ENCODE results near the gene KAT6B. TPM values are rescaled to one million over a fixed set of nuclear protein-coding genes. Genes with fewer than 3 reads are reported as not detected.

KAT6B gene
- total RNA-seq, 1 experiment from 2014 or later, result 5.2 TPM

- no peak overlapping the region for H3K4me3 ChIP-seq (ENCODE audit: insufficient read depth, low read depth, low read length)
- no peaks in the 10 kb centered on the region for H3K27me3 ChIP-seq (ENCODE audit: control insufficient read depth, insufficient read depth, low read length)
- H3K36me3 ChIP-seq (replicated peaks; ENCODE audit: control insufficient read depth, insufficient read depth, low read length), result no peaks in the 10 kb centered on the region
- DNase-seq, result no peak
Measured at GRCh38 chr10:75063461-75064230, 237.2 kb downstream of the KAT6B start.

DNA sequence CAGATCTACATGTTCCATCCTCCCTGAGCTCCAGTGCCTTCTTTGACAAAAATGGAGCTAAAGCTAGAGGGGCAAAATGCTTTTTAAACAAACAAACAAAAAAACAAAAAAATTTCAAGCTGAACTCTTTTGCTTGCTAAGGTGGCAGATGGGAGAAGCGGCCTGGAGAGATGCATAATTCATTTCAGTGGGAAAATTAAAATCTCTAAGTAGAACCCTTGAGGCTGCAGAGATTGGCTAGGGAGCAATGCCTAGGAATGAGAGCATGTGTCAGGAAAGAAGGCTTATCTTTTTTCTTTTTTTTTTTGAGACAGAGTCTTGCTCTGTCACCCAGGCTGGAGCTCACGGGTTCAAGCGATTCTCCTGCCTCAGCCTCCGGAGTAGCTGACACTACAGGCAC, 238.7 kb downstream of the KAT6B start:
- Histone ChIP-seq H3K4me3 (ENCODE audit: insufficient read depth, low read depth, low read length) (no peak overlapping the region), H3K36me3 (replicated peaks; ENCODE audit: control insufficient read depth, insufficient read depth, low read length) (no peaks in the 10 kb centered on the region), H3K27me3 (ENCODE audit: control insufficient read depth, insufficient read depth, low read length) (no peaks in the 10 kb centered on the region)
- no peak for DNase-seq

GRCh38 chr10:75066271-75066670, 239.9 kb downstream of the KAT6B start:
- no peaks in the 10 kb centered on the region for H3K36me3 ChIP-seq (replicated peaks; ENCODE audit: control insufficient read depth, insufficient read depth, low read length)
- H3K4me3 ChIP-seq (ENCODE audit: insufficient read depth, low read depth, low read length), result no peak overlapping the region
- no peak for DNase-seq
- no peaks in the 10 kb centered on the region for H3K27me3 ChIP-seq (ENCODE audit: control insufficient read depth, insufficient read depth, low read length)

GRCh38 chr10:75067272-75067671, 240.9 kb downstream of the KAT6B start:
- no peaks in the 10 kb centered on the region for H3K36me3 ChIP-seq (replicated peaks; ENCODE audit: control insufficient read depth, insufficient read depth, low read length)
- no peak for DNase-seq
- H3K27me3 ChIP-seq (ENCODE audit: control insufficient read depth, insufficient read depth, low read length), result no peaks in the 10 kb centered on the region
- H3K4me3 ChIP-seq (ENCODE audit: insufficient read depth, low read depth, low read length), result no peak overlapping the region

DNA sequence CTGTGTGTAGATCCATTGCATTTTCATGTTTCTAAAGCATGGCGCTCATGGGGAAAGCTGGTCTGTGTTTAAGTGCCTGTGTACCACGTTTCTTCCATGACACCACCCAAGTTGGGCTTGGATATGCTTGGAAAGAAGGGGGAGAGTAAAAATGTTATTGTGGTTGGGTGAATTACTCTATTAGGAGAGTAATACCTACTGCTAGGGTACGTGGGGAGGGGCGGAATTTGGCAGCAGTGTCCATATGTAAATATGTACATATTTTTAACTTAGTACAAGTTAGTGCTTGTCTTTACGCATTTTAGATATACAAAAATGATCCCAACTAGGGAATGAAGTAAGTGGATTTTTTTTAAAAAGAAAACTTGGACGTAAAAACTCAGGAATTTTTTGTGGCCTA, 242.1 kb downstream of the KAT6B start:
- no peak for DNase-seq
- Histone ChIP-seq H3K36me3 (replicated peaks; ENCODE audit: control insufficient read depth, insufficient read depth, low read length) (no peaks in the 10 kb centered on the region), H3K27me3 (ENCODE audit: control insufficient read depth, insufficient read depth, low read length) (no peaks in the 10 kb centered on the region), H3K4me3 (ENCODE audit: insufficient read depth, low read depth, low read length) (no peak overlapping the region)

DNA sequence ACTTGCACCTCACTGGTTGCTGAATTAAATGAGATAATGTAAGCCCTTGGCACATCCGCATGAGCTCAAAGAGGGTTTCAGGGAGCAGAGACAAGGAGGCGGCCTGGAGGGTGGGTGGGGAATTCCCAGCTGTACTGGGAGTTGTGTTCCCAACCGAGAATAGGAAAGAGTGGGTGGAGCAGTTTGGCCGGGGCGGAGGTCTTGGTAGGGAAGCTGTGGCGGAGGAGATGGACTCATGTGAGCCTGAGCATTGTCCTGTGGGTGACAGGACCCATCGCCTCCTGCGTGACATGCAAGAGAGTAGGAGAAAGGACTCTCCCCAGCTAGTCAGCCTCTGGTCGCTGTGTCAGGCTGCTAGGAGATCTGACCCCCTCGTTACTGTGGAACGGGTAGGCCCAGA, 244.1 kb downstream of the KAT6B start:
- peaks cover 3% of the 10 kb centered on the region; the same call in 1 of the 2 replicates for H3K27me3 ChIP-seq (ENCODE audit: control insufficient read depth, insufficient read depth, low read length)
- no peak overlapping the region for H3K4me3 ChIP-seq (ENCODE audit: insufficient read depth, low read depth, low read length)
- DNase-seq, result no peak
- H3K36me3 ChIP-seq (replicated peaks; ENCODE audit: control insufficient read depth, insufficient read depth, low read length), result no peaks in the 10 kb centered on the region

DNA sequence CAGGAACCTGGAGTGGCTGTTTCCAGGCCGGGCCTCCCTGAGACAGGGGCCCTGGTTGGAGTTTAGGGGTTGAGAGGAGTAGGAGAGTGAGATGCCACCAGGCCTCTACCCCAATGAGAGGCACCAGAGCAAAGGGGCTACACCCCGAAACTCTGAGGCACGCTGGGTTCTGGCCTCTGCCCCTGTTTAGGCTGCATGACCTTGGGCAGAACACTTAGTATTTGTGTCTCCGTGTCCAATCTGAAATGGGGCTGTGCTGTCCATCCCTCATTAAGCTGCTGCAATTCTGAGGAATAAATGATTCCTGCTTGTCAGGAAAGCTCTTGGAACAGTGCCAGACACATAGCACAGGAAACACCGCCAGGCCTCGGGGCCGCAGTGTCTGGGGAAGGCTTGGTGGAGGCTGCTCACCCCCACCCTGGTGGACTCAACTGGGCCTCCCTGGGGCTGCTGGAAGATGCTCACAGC, 244.6 kb downstream of the KAT6B start:
- no peak overlapping the region for H3K4me3 ChIP-seq (ENCODE audit: insufficient read depth, low read depth, low read length)
- peaks cover 5% of the 10 kb centered on the region; the same call in 1 of the 2 replicates for H3K27me3 ChIP-seq (ENCODE audit: control insufficient read depth, insufficient read depth, low read length)
- no peak for DNase-seq
- no peaks in the 10 kb centered on the region for H3K36me3 ChIP-seq (replicated peaks; ENCODE audit: control insufficient read depth, insufficient read depth, low read length)

DNA sequence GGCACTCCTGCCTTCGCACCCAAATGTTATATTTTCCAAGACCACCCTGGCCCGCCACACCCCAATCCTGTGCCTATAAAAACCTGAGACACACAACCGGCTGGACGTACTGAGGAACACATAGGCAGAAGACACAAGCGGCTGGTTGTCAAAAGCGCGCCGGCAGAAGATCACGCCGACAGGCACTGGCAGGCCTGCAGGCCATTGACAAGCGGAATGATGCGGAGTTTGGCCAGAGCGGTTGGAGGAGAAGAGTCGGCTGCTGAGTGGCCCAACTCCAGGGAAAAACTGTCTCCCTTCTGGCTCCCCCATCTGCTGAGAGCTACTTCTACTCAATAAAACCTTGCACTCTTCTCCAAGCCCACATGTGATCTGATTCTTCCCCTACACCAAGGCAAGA, 245.4 kb downstream of the KAT6B start:
- H3K36me3 ChIP-seq (replicated peaks; ENCODE audit: control insufficient read depth, insufficient read depth, low read length), result no peaks in the 10 kb centered on the region
- H3K4me3 ChIP-seq (ENCODE audit: insufficient read depth, low read depth, low read length), result no peak overlapping the region
- peaks cover 7% of the 10 kb centered on the region; the same call in 1 of the 2 replicates for H3K27me3 ChIP-seq (ENCODE audit: control insufficient read depth, insufficient read depth, low read length)
- DNase-seq, result no peak

- Histone ChIP-seq H3K27me3 (ENCODE audit: control insufficient read depth, insufficient read depth, low read length) (peaks cover 9% of the 10 kb centered on the region; the same call in 1 of the 2 replicates), H3K4me3 (ENCODE audit: insufficient read depth, low read depth, low read length) (no peak overlapping the region), H3K36me3 (replicated peaks; ENCODE audit: control insufficient read depth, insufficient read depth, low read length) (no peaks in the 10 kb centered on the region)
- DNase-seq, result no peak
Measured at GRCh38 chr10:75072727-75073126, 246.3 kb downstream of the KAT6B start.

DNA sequence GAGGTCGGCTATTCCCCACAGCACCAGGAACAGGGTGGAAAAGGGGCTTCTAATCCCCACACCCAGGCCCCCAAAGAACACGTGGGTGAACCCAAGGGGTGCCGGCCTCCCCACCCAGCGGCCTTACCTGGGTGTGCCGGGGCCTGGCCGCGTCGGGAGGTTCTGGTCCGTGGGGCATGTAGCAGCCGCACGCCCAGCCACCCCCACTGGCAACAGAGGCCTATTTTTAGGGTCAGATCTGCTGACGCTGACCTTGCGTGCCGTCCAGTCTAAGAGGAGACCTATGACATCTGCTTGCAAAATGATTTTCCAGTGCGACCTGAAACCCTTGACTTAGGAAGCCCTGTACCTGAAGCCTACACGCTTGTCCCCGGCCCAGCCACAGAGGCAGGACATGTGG, 247.0 kb downstream of the KAT6B start:
- DNase-seq, result no peak
- Histone ChIP-seq H3K27me3 (ENCODE audit: control insufficient read depth, insufficient read depth, low read length) (peaks cover 9% of the 10 kb centered on the region; the same call in 1 of the 2 replicates), H3K36me3 (replicated peaks; ENCODE audit: control insufficient read depth, insufficient read depth, low read length) (no peaks in the 10 kb centered on the region), H3K4me3 (ENCODE audit: insufficient read depth, low read depth, low read length) (no peak overlapping the region)

DNA sequence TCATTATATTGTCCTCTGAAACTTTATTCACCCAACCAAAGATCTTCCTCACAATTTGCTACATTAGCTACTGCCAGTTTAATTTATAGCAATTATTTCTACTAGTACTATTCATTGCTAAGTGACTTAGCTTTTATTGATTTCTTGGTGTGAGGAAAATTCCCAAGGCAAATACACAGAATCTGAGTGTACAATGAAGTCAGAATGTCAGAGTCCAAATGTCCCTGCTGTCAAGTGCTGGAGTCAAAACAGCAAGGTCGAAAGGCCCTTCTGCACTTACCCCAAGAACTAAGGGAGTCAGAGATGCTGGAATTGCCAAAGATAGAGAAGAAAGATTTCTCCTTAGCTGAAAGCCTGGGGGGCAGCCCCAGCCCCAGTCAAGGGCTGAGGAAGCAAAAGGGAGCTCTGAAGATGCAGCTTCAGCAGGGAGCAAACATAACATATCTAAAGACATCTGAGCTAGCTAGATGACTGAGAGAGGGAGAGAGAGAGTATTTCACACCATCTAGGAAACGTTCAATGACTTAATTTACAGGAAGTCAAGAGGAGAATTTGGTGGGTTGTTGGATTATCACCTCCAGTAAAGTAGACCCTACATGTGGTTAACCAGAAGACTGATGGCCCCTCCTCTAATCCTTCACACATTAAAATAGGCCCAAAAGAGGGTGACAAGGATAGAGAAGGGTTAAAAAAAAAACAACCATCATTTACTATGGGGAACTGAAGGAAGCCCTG, 248.5 kb downstream of the KAT6B start:
- Histone ChIP-seq H3K27me3 (ENCODE audit: control insufficient read depth, insufficient read depth, low read length) (peaks cover 9% of the 10 kb centered on the region; the same call in 1 of the 2 replicates), H3K36me3 (replicated peaks; ENCODE audit: control insufficient read depth, insufficient read depth, low read length) (no peaks in the 10 kb centered on the region), H3K4me3 (ENCODE audit: insufficient read depth, low read depth, low read length) (no peak overlapping the region)
- DNase-seq, result no peak

GRCh38 chr10:75076348-75076747, 249.9 kb downstream of the KAT6B start:
- peak; percentile 62 for DNase-seq
- H3K27me3 ChIP-seq (ENCODE audit: control insufficient read depth, insufficient read depth, low read length), result peaks cover 12% of the 10 kb centered on the region; the same call in 1 of the 2 replicates

DNA sequence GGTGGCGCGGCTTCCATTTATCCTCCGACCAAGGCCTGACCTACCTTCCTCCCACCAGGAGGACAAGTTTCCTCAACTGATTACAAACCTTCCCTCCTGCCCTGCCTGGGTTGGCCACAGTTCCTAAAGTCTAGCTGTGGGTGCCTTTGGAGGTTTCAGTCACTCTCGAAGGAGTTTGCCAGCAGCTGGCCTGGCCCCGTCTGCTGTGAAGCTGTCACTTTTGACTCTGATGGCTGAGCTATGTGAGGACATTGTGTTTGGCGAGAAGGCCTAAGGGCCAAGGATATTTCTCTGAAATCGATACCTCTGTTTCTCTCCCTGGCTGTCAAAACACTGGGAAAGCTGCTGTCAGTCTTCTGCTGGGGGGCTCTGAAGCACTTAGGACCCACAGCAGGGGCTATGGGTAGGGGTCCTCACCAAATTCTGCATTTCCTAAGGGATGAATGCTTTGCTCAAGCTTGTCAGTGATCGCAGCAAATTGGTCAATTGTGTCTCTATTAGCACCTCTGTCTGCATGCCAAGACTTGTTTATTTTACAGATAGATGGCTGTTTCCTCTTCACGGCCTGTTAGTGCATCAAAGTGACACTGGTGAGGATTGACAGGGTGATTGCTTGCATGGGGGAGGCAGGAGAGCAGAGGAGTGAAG, 253.2 kb downstream of the KAT6B start:
- no peak for DNase-seq
- Histone ChIP-seq H3K36me3 (replicated peaks; ENCODE audit: control insufficient read depth, insufficient read depth, low read length) (no peaks in the 10 kb centered on the region), H3K4me3 (ENCODE audit: insufficient read depth, low read depth, low read length) (no peak overlapping the region), H3K27me3 (ENCODE audit: control insufficient read depth, insufficient read depth, low read length) (peaks cover 16% of the 10 kb centered on the region; the same call in 1 of the 2 replicates)

More at GRCh38 chr10:75076348-75076747, 249.9 kb downstream of the KAT6B start:
- Histone ChIP-seq H3K36me3 (replicated peaks; ENCODE audit: control insufficient read depth, insufficient read depth, low read length) (no peaks in the 10 kb centered on the region), H3K4me3 (ENCODE audit: insufficient read depth, low read depth, low read length) (no peak overlapping the region)

- H3K36me3 ChIP-seq (replicated peaks; ENCODE audit: control insufficient read depth, insufficient read depth, low read length), result no peaks in the 10 kb centered on the region
- peaks cover 13% of the 10 kb centered on the region; the same call in 1 of the 2 replicates for H3K27me3 ChIP-seq (ENCODE audit: control insufficient read depth, insufficient read depth, low read length)
- no peak for DNase-seq
- no peak overlapping the region for H3K4me3 ChIP-seq (ENCODE audit: insufficient read depth, low read depth, low read length)
Measured at GRCh38 chr10:75080554-75080953, 254.2 kb downstream of the KAT6B start.

Measured in H7 (cell line).